GM23338 (cell line): ENCODE data around the gene NHS. TPM values are rescaled to one million over a fixed set of nuclear protein-coding genes. Genes with fewer than 3 reads are reported as not detected.

Source experiments
- ATAC-seq: fragments of 200-7000 bp; cut with Tn5 transposase; 3 replicates; pipeline ENCODE4 v1.9.1; 2020
- DNase-seq: peaks from one replicate; pipeline ENCODE4 v3.0.0-alpha.2; 2015; ENCODE audit warnings: low spot score
- H2AFZ ChIP-seq: fragments of 200-600 bp; sonication (generic); 2 replicates; pipeline ENCODE4 v1.8.0; 2016; ENCODE audit warnings: antibody characterized with exemption, mild to moderate bottlenecking, moderate library complexity
- H3F3A ChIP-seq: fragments of 200-600 bp; sonication (generic); replicated peaks from 2 replicates; pipeline ENCODE4 v1.8.0; 2017; ENCODE audit warnings: antibody characterized with exemption, mixed run types, low read depth
- H3K27ac ChIP-seq: fragments of 200-600 bp; sonication (generic); 2 replicates; pipeline ENCODE4 v1.6.1; 2016; ENCODE audit warnings: low read depth
- H3K27me3 ChIP-seq: fragments of 200-600 bp; sonication (generic); 2 replicates; pipeline ENCODE4 v1.8.0; 2016; ENCODE audit warnings: mild to moderate bottlenecking, mixed run types, moderate library complexity; ENCODE audit not compliant: insufficient read depth
- H3K36me3 ChIP-seq: fragments of 200-600 bp; sonication (generic); 2 replicates; pipeline ENCODE4 v1.8.0; 2016; ENCODE audit warnings: mild to moderate bottlenecking; ENCODE audit not compliant: insufficient read depth
- H3K4me1 ChIP-seq: fragments of 200-600 bp; sonication (generic); 2 replicates; pipeline ENCODE4 v1.8.0; 2016; ENCODE audit warnings: mild to moderate bottlenecking, moderate library complexity; ENCODE audit not compliant: insufficient read depth
- H3K4me2 ChIP-seq: fragments of 200-600 bp; sonication (generic); 2 replicates; pipeline ENCODE4 v1.7.1; 2017; ENCODE audit warnings: mixed run types
- H3K4me3 ChIP-seq: fragments of 200-600 bp; sonication (generic); 2 replicates; pipeline ENCODE4 v1.6.1; 2016; ENCODE audit warnings: mixed run types
- H3K79me2 ChIP-seq: fragments of 200-600 bp; sonication (generic); replicated peaks from 2 replicates; pipeline ENCODE4 v1.8.0; 2017; ENCODE audit warnings: mild to moderate bottlenecking; ENCODE audit not compliant: insufficient read depth
- H3K9me2 ChIP-seq: fragments of 200-600 bp; sonication (generic); 2 replicates; pipeline ENCODE4 v1.8.0; 2017; ENCODE audit not compliant: insufficient read depth
- H4K20me1 ChIP-seq: fragments of 200-600 bp; sonication (generic); replicated peaks from 2 replicates; pipeline ENCODE4 v1.8.0; 2017; ENCODE audit warnings: mild to moderate bottlenecking; ENCODE audit not compliant: insufficient read depth
- H3K27ac Mint-ChIP-seq: 2 replicates; pipeline ENCODE4 v1.8.0; 2020; ENCODE audit warnings: inconsistent platforms, mild to moderate bottlenecking, moderate library complexity, mixed read lengths
- H3K27me3 Mint-ChIP-seq: 3 replicates; pipeline ENCODE4 v1.8.0; 2022; ENCODE audit warnings: low read depth, mild to moderate bottlenecking, moderate library complexity, mixed read lengths, inconsistent platforms; ENCODE audit not compliant: insufficient read depth, poor library complexity
- H3K36me3 Mint-ChIP-seq: 3 replicates; pipeline ENCODE4 v1.8.0; 2021; ENCODE audit warnings: low read depth, mild to moderate bottlenecking, inconsistent platforms, moderate library complexity, mixed read lengths
- H3K4me1 Mint-ChIP-seq: 3 replicates; pipeline ENCODE4 v1.8.0; 2020; ENCODE audit warnings: mild to moderate bottlenecking, inconsistent platforms, mixed read lengths
- H3K4me3 Mint-ChIP-seq: 3 replicates; pipeline ENCODE4 v1.8.0; 2021; ENCODE audit warnings: moderate library complexity, mild to moderate bottlenecking, inconsistent platforms, mixed read lengths
- H3K9me3 Mint-ChIP-seq: 3 replicates; pipeline ENCODE4 v1.8.0; 2020; ENCODE audit warnings: moderate library complexity, mild to moderate bottlenecking, inconsistent platforms, mixed read lengths
- CREB1 ChIP-seq: fragments of 250-450 bp; sonication (Bioruptor Pico); IDR thresholded peaks from 2 replicates; pipeline ENCODE4 v1.5.0; 2020; ENCODE audit warnings: low read depth, mild to moderate bottlenecking, moderate library complexity
- EZH2 ChIP-seq: fragments of 200-600 bp; sonication (generic); IDR thresholded peaks from one replicate; pipeline ENCODE4 v1.8.0; 2017; ENCODE audit warnings: antibody characterized with exemption, mild to moderate bottlenecking, low read depth; ENCODE audit not compliant: unreplicated experiment
- EZH2phosphoT487 ChIP-seq: fragments of 200-600 bp; sonication (generic); IDR thresholded peaks from one replicate; pipeline ENCODE4 v1.8.1; 2018; ENCODE audit warnings: antibody characterized with exemption; ENCODE audit not compliant: unreplicated experiment
- JUNB ChIP-seq: IDR thresholded peaks from one replicate; pipeline ENCODE4 v1.6.1; 2016; ENCODE audit warnings: antibody characterized with exemption; ENCODE audit not compliant: unreplicated experiment
- NANOG ChIP-seq: IDR thresholded peaks from 2 replicates; pipeline ENCODE4 v1.6.1; 2016; ENCODE audit warnings: antibody characterized with exemption, borderline replicate concordance
- POLR2AphosphoS5 ChIP-seq: IDR thresholded peaks from 2 replicates; pipeline ENCODE4 v1.6.1; 2016; ENCODE audit warnings: antibody characterized with exemption, low read depth
- STAT1 ChIP-seq: IDR thresholded peaks from one replicate; pipeline ENCODE4 v1.6.1; 2016; ENCODE audit warnings: antibody characterized with exemption; ENCODE audit not compliant: unreplicated experiment
- ZNF114 ChIP-seq: fragments of 250-450 bp; sonication (Bioruptor Pico); IDR thresholded peaks from 2 replicates; pipeline ENCODE4 v1.5.0; 2020; ENCODE audit warnings: mild to moderate bottlenecking, moderate library complexity
- ZNF331 ChIP-seq: fragments of 250-450 bp; sonication (Bioruptor Pico); IDR thresholded peaks from 2 replicates; pipeline ENCODE4 v1.5.0; 2020; ENCODE audit warnings: low read depth, mild to moderate bottlenecking, moderate library complexity
- polyA plus RNA-seq: library from polyadenylated mRNA; unstranded; fragments of >200 nt; fragmentation: Nextera tagmentation; extraction: Ambion mirVana; gene quantifications from 2 replicates; pipeline ENCODE4 v1.2.1, GENCODE V29; 2016
- total RNA-seq: library from RNA; depleted of rRNA; stranded (reverse); fragments of >200 nt; shearing (Covaris generic); gene quantifications from 2 replicates; pipeline ENCODE4 v1.2.3, GENCODE V29; 2014
- TF ChIP-seq, protein P1 (sequence below): IDR thresholded peaks from one replicate; pipeline ENCODE4 v1.6.1; 2018; ENCODE audit warnings: antibody characterized with exemption; ENCODE audit not compliant: unreplicated experiment
- TF ChIP-seq, protein P2 (sequence below): IDR thresholded peaks from 2 replicates; pipeline ENCODE4 v1.6.1; 2016; ENCODE audit warnings: antibody characterized with exemption
- TF ChIP-seq, protein P3 (sequence below): fragments of 250-450 bp; sonication (Bioruptor Pico); IDR thresholded peaks from 2 replicates; pipeline ENCODE4 v1.5.0; 2020; ENCODE audit warnings: mild to moderate bottlenecking, moderate library complexity
- TF ChIP-seq, protein P4 (sequence below), 2 experiments: fragments of 200-600 bp in 1 of 2; sonication (generic) in 1 of 2; conservative IDR thresholded peaks; 2 replicates each; pipeline versions ENCODE4 v1.5.1 to v1.6.1; 2016 to 2017; ENCODE audit warnings: antibody characterized with exemption in 2 of 2, low read depth in 2 of 2, mild to moderate bottlenecking in 2 of 2, moderate library complexity in 1 of 2

NHS gene
- total and polyA plus RNA-seq, 2 experiments from 2014 or later: 1.8 to 8.2 TPM

DNA sequence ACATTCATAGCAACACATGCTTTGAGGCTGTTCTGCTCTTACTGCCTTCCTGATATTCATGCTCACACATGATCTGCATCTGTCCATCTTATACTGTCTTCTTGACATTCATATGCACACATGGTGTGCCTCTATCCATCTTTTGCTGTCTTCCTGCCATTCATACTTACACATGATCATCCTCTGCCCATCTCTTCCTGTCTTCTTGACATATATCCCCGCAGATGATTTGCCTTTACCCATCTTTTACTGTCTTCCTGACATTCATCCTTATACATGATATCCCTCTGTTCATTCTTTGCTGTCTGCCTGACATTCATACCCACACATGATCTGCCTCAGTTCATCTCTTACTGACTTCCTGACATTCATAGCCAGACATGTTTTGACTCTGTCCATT is 399.1 kb downstream of the NHS start:
- DNase-seq: no peak
- H3K36me3 Mint-ChIP-seq: no peaks in the 10 kb centered on the region
- no peak overlapping the region for H2AFZ ChIP-seq
- H4K20me1 ChIP-seq: no peaks in the 10 kb centered on the region
- H3K27me3 ChIP-seq: no peaks in the 10 kb centered on the region
- peaks cover 3% of the 10 kb centered on the region for H3K4me1 Mint-ChIP-seq
- TF ChIP-seq POLR2AphosphoS5: no peak
- no peak for TF ChIP-seq ZNF331 (CRISPR knock-in tag)
- TF ChIP-seq JUNB: no peak
- TF ChIP-seq, protein P1, sequence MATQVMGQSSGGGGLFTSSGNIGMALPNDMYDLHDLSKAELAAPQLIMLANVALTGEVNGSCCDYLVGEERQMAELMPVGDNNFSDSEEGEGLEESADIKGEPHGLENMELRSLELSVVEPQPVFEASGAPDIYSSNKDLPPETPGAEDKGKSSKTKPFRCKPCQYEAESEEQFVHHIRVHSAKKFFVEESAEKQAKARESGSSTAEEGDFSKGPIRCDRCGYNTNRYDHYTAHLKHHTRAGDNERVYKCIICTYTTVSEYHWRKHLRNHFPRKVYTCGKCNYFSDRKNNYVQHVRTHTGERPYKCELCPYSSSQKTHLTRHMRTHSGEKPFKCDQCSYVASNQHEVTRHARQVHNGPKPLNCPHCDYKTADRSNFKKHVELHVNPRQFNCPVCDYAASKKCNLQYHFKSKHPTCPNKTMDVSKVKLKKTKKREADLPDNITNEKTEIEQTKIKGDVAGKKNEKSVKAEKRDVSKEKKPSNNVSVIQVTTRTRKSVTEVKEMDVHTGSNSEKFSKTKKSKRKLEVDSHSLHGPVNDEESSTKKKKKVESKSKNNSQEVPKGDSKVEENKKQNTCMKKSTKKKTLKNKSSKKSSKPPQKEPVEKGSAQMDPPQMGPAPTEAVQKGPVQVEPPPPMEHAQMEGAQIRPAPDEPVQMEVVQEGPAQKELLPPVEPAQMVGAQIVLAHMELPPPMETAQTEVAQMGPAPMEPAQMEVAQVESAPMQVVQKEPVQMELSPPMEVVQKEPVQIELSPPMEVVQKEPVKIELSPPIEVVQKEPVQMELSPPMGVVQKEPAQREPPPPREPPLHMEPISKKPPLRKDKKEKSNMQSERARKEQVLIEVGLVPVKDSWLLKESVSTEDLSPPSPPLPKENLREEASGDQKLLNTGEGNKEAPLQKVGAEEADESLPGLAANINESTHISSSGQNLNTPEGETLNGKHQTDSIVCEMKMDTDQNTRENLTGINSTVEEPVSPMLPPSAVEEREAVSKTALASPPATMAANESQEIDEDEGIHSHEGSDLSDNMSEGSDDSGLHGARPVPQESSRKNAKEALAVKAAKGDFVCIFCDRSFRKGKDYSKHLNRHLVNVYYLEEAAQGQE: no peak
- TF ChIP-seq EZH2: no peak
- TF ChIP-seq EZH2phosphoT487: no peak
- TF ChIP-seq CREB1 (CRISPR knock-in tag): no peak
- TF ChIP-seq NANOG: no peak
- TF ChIP-seq, protein P2, sequence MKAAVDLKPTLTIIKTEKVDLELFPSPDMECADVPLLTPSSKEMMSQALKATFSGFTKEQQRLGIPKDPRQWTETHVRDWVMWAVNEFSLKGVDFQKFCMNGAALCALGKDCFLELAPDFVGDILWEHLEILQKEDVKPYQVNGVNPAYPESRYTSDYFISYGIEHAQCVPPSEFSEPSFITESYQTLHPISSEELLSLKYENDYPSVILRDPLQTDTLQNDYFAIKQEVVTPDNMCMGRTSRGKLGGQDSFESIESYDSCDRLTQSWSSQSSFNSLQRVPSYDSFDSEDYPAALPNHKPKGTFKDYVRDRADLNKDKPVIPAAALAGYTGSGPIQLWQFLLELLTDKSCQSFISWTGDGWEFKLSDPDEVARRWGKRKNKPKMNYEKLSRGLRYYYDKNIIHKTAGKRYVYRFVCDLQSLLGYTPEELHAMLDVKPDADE: no peak
- TF ChIP-seq, protein P3, sequence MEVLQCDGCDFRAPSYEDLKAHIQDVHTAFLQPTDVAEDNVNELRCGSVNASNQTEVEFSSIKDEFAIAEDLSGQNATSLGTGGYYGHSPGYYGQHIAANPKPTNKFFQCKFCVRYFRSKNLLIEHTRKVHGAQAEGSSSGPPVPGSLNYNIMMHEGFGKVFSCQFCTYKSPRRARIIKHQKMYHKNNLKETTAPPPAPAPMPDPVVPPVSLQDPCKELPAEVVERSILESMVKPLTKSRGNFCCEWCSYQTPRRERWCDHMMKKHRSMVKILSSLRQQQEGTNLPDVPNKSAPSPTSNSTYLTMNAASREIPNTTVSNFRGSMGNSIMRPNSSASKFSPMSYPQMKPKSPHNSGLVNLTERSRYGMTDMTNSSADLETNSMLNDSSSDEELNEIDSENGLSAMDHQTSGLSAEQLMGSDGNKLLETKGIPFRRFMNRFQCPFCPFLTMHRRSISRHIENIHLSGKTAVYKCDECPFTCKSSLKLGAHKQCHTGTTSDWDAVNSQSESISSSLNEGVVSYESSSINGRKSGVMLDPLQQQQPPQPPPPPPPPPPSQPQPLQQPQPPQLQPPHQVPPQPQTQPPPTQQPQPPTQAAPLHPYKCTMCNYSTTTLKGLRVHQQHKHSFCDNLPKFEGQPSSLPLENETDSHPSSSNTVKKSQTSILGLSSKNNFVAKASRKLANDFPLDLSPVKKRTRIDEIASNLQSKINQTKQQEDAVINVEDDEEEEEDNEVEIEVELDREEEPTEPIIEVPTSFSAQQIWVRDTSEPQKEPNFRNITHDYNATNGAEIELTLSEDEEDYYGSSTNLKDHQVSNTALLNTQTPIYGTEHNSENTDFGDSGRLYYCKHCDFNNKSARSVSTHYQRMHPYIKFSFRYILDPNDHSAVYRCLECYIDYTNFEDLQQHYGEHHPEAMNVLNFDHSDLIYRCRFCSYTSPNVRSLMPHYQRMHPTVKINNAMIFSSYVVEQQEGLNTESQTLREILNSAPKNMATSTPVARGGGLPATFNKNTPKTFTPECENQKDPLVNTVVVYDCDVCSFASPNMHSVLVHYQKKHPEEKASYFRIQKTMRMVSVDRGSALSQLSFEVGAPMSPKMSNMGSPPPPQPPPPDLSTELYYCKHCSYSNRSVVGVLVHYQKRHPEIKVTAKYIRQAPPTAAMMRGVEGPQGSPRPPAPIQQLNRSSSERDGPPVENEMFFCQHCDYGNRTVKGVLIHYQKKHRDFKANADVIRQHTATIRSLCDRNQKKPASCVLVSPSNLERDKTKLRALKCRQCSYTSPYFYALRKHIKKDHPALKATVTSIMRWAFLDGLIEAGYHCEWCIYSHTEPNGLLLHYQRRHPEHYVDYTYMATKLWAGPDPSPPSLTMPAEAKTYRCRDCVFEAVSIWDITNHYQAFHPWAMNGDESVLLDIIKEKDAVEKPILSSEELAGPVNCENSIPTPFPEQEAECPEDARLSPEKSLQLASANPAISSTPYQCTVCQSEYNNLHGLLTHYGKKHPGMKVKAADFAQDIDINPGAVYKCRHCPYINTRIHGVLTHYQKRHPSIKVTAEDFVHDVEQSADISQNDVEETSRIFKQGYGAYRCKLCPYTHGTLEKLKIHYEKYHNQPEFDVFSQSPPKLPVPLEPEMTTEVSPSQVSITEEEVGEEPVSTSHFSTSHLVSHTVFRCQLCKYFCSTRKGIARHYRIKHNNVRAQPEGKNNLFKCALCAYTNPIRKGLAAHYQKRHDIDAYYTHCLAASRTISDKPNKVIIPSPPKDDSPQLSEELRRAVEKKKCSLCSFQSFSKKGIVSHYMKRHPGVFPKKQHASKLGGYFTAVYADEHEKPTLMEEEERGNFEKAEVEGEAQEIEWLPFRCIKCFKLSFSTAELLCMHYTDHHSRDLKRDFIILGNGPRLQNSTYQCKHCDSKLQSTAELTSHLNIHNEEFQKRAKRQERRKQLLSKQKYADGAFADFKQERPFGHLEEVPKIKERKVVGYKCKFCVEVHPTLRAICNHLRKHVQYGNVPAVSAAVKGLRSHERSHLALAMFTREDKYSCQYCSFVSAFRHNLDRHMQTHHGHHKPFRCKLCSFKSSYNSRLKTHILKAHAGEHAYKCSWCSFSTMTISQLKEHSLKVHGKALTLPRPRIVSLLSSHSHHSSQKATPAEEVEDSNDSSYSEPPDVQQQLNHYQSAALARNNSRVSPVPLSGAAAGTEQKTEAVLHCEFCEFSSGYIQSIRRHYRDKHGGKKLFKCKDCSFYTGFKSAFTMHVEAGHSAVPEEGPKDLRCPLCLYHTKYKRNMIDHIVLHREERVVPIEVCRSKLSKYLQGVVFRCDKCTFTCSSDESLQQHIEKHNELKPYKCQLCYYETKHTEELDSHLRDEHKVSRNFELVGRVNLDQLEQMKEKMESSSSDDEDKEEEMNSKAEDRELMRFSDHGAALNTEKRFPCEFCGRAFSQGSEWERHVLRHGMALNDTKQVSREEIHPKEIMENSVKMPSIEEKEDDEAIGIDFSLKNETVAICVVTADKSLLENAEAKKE (CRISPR knock-in tag): no peak
- TF ChIP-seq, protein P4, sequence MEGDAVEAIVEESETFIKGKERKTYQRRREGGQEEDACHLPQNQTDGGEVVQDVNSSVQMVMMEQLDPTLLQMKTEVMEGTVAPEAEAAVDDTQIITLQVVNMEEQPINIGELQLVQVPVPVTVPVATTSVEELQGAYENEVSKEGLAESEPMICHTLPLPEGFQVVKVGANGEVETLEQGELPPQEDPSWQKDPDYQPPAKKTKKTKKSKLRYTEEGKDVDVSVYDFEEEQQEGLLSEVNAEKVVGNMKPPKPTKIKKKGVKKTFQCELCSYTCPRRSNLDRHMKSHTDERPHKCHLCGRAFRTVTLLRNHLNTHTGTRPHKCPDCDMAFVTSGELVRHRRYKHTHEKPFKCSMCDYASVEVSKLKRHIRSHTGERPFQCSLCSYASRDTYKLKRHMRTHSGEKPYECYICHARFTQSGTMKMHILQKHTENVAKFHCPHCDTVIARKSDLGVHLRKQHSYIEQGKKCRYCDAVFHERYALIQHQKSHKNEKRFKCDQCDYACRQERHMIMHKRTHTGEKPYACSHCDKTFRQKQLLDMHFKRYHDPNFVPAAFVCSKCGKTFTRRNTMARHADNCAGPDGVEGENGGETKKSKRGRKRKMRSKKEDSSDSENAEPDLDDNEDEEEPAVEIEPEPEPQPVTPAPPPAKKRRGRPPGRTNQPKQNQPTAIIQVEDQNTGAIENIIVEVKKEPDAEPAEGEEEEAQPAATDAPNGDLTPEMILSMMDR (conservative IDR thresholded peaks at IDR 0.05; ENCODE audit: low read depth in 2 of 2): no peak
- TF ChIP-seq STAT1: no peak
- TF ChIP-seq ZNF114 (CRISPR knock-in tag): no peak
- no peak overlapping the region for H3K27ac Mint-ChIP-seq
- H3K27ac ChIP-seq: no peak overlapping the region
- ATAC-seq: no peak
- no peaks in the 10 kb centered on the region for H3F3A ChIP-seq
- H3K4me3 Mint-ChIP-seq: no peak overlapping the region
- H3K9me2 ChIP-seq: no peaks in the 10 kb centered on the region
- no peaks in the 10 kb centered on the region for H3K9me3 Mint-ChIP-seq
- H3K36me3 ChIP-seq: no peaks in the 10 kb centered on the region
- no peaks in the 10 kb centered on the region for H3K27me3 Mint-ChIP-seq
- H3K4me2 ChIP-seq: no peak overlapping the region
- H3K79me2 ChIP-seq: no peaks in the 10 kb centered on the region
- no peak overlapping the region for H3K4me3 ChIP-seq
- H3K4me1 ChIP-seq: no peaks in the 10 kb centered on the region
